Loucy (cell line): ENCODE measurements around the gene SLC22A1.

Experiments
- H2AFZ ChIP-seq: fragments of 200-600 bp; sonication (generic); 2 replicates; pipeline ENCODE4 v1.6.0; 2016; ENCODE audit warnings: antibody characterized with exemption, mild to moderate bottlenecking, low read length, moderate library complexity
- H3F3A ChIP-seq: fragments of 200-600 bp; 2 replicates; pipeline ENCODE4 v1.6.0; 2016; ENCODE audit warnings: antibody characterized with exemption, low read depth, mild to moderate bottlenecking
- H3K27me3 ChIP-seq: fragments of 200-600 bp; sonication (generic); 2 replicates; pipeline ENCODE4 v1.6.1; 2014; ENCODE audit warnings: low read length, mild to moderate bottlenecking; ENCODE audit not compliant: insufficient read depth, poor library complexity, severe bottlenecking
- H3K36me3 ChIP-seq: fragments of 200-600 bp; sonication (generic); 2 replicates; pipeline ENCODE4 v1.6.1; 2016; ENCODE audit warnings: low read length; ENCODE audit not compliant: insufficient read depth
- H3K4me1 ChIP-seq: fragments of 200-600 bp; sonication (generic); 2 replicates; pipeline ENCODE4 v1.5.1; 2014; ENCODE audit warnings: low read length, mild to moderate bottlenecking; ENCODE audit not compliant: insufficient read depth, poor library complexity, severe bottlenecking
- H3K4me2 ChIP-seq: fragments of 200-600 bp; sonication (generic); 2 replicates; pipeline ENCODE4 v1.6.0; 2014; ENCODE audit warnings: antibody characterized with exemption, low read length, low read depth, mild to moderate bottlenecking; ENCODE audit not compliant: poor library complexity, severe bottlenecking
- H3K4me3 ChIP-seq: fragments of 200-600 bp; sonication (generic); 2 replicates; pipeline ENCODE4 v1.5.1; 2014; ENCODE audit warnings: low read length, mild to moderate bottlenecking, mixed read lengths; ENCODE audit not compliant: poor library complexity, severe bottlenecking
- H3K79me2 ChIP-seq: fragments of 200-600 bp; sonication (generic); 2 replicates; pipeline ENCODE4 v1.6.1; 2014; ENCODE audit warnings: low read length; ENCODE audit not compliant: insufficient read depth
- H3K9ac ChIP-seq: fragments of 200-600 bp; sonication (generic); 2 replicates; pipeline ENCODE4 v1.6.0; 2014; ENCODE audit warnings: mild to moderate bottlenecking, low read depth, low read length, moderate library complexity; ENCODE audit not compliant: poor library complexity, severe bottlenecking
- H3K9me2 ChIP-seq: fragments of 200-600 bp; sonication (generic); replicated peaks from 2 replicates; pipeline ENCODE4 v1.6.1; 2016; ENCODE audit warnings: low read depth, low read length, mixed read lengths
- H3K9me3 ChIP-seq: fragments of 200-600 bp; sonication (generic); 2 replicates; pipeline ENCODE4 v1.6.1; 2014; ENCODE audit warnings: mild to moderate bottlenecking, antibody characterized with exemption, low read length, low read depth; ENCODE audit not compliant: insufficient read depth
- H4K20me1 ChIP-seq: fragments of 200-600 bp; sonication (generic); 2 replicates; pipeline ENCODE4 v1.6.0; 2014; ENCODE audit warnings: antibody characterized with exemption, low read length, mild to moderate bottlenecking; ENCODE audit not compliant: insufficient read depth, poor library complexity, severe bottlenecking
- EZH2phosphoT487 ChIP-seq: fragments of 200-600 bp; IDR thresholded peaks from 2 replicates; pipeline ENCODE4 v1.6.1; 2018; ENCODE audit warnings: antibody characterized with exemption, mild to moderate bottlenecking, moderate library complexity, borderline replicate concordance
- TF ChIP-seq, protein P1 (sequence below): fragments of 200-600 bp; sonication (generic); conservative IDR thresholded peaks from 2 replicates; pipeline ENCODE4 v1.5.1; 2014; ENCODE audit warnings: mild to moderate bottlenecking, antibody characterized with exemption, low read length

SLC22A1 gene

GRCh38 chr6:160207618-160208017 lies 86.0 kb downstream of the SLC22A1 start:
- no peaks in the 10 kb centered on the region for H3K36me3 ChIP-seq
- H3K27me3 ChIP-seq, result no peaks in the 10 kb centered on the region
- no peaks in the 10 kb centered on the region; the same call in 1 of the 2 replicates for H3K9me3 ChIP-seq
- TF ChIP-seq, protein P1, sequence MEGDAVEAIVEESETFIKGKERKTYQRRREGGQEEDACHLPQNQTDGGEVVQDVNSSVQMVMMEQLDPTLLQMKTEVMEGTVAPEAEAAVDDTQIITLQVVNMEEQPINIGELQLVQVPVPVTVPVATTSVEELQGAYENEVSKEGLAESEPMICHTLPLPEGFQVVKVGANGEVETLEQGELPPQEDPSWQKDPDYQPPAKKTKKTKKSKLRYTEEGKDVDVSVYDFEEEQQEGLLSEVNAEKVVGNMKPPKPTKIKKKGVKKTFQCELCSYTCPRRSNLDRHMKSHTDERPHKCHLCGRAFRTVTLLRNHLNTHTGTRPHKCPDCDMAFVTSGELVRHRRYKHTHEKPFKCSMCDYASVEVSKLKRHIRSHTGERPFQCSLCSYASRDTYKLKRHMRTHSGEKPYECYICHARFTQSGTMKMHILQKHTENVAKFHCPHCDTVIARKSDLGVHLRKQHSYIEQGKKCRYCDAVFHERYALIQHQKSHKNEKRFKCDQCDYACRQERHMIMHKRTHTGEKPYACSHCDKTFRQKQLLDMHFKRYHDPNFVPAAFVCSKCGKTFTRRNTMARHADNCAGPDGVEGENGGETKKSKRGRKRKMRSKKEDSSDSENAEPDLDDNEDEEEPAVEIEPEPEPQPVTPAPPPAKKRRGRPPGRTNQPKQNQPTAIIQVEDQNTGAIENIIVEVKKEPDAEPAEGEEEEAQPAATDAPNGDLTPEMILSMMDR, result no peak
- TF ChIP-seq EZH2phosphoT487, result no peak
- H3K4me2 ChIP-seq, result no peak overlapping the region
- no peaks in the 10 kb centered on the region for H3K79me2 ChIP-seq
- no peaks in the 10 kb centered on the region for H3F3A ChIP-seq
- H3K4me3 ChIP-seq, result no peak overlapping the region
- no peaks in the 10 kb centered on the region for H3K4me1 ChIP-seq
- H2AFZ ChIP-seq, result no peak overlapping the region
- no peak overlapping the region for H3K9ac ChIP-seq
- H3K9me2 ChIP-seq, result no peaks in the 10 kb centered on the region
- no peaks in the 10 kb centered on the region for H4K20me1 ChIP-seq
